OCI-LY7 (cell line): ENCODE data around the gene ABCA2. TPM values are rescaled to one million over a fixed set of nuclear protein-coding genes. Genes with fewer than 3 reads are reported as not detected.

Experiments
- BruUV-seq: library from RNA; stranded (reverse); fragments of 400-500 nt; replicated peaks from 2 replicates; lab custom pipeline; 2021; lab: Mats Ljungman, UMichigan
- CTCF ChIA-PET: fragments of 300-600 bp; sonication (Branson Sonifier 250); formaldehyde crosslinking; loops from one replicate; lab custom pipeline; 2022; ENCODE audit warnings: antibody characterized with exemption; ENCODE audit not compliant: unreplicated experiment; lab: Charles Lee
- POLR2A ChIA-PET: fragments of 300-600 bp; sonication (Branson Sonifier 250); formaldehyde crosslinking; loops from one replicate; lab custom pipeline; 2022; ENCODE audit warnings: antibody characterized with exemption; lab: Charles Lee
- DNase-seq: peaks from one replicate; pipeline ENCODE4 v3.0.0-alpha.2; 2015; ENCODE audit warnings: low spot score
- H2AFZ ChIP-seq: fragments of 200-600 bp; sonication (generic), shearing (Covaris generic); 2 replicates; pipeline ENCODE4 v1.6.1; 2014; ENCODE audit warnings: mild to moderate bottlenecking, antibody characterized with exemption, low read length, moderate library complexity
- H3K27ac ChIP-seq: fragments of 200-600 bp; sonication (generic); 2 replicates; pipeline ENCODE4 v1.5.1; 2014; ENCODE audit warnings: mixed run types, low read depth, mild to moderate bottlenecking, moderate library complexity, low read length, inconsistent platforms; ENCODE audit not compliant: poor library complexity, severe bottlenecking
- H3K36me3 ChIP-seq: fragments of 200-600 bp; sonication (generic); 2 replicates; pipeline ENCODE4 v1.6.1; 2014; ENCODE audit warnings: mild to moderate bottlenecking, antibody characterized with exemption, low read length, moderate library complexity, mixed read lengths; ENCODE audit not compliant: insufficient read depth
- H3K4me1 ChIP-seq: fragments of 200-600 bp; sonication (generic); 2 replicates; pipeline ENCODE4 v1.5.1; 2014; ENCODE audit warnings: mild to moderate bottlenecking, low read length; ENCODE audit not compliant: insufficient read depth, poor library complexity, severe bottlenecking
- H3K4me2 ChIP-seq: fragments of 200-600 bp; sonication (generic); 2 replicates; pipeline ENCODE4 v1.6.1; 2014; ENCODE audit warnings: mild to moderate bottlenecking, low read length
- H3K4me3 ChIP-seq: fragments of 200-600 bp; sonication (generic); 2 replicates; pipeline ENCODE4 v1.5.1; 2014; ENCODE audit warnings: mild to moderate bottlenecking, low read depth, low read length; ENCODE audit not compliant: poor library complexity, severe bottlenecking
- H3K79me2 ChIP-seq: fragments of 200-600 bp; sonication (generic); 2 replicates; pipeline ENCODE4 v1.6.1; 2016; ENCODE audit warnings: low read depth, mild to moderate bottlenecking, low read length, moderate library complexity, mixed read lengths; ENCODE audit not compliant: insufficient read depth
- H3K9me2 ChIP-seq: fragments of 200-600 bp; sonication (generic); 2 replicates; pipeline ENCODE4 v1.6.1; 2016; ENCODE audit warnings: mild to moderate bottlenecking, low read length, mixed read lengths; ENCODE audit not compliant: insufficient read depth
- H3K9me3 ChIP-seq: fragments of 200-600 bp; sonication (generic); 2 replicates; pipeline ENCODE4 v1.6.1; 2014; ENCODE audit warnings: mild to moderate bottlenecking, mixed run types, low read length, mixed read lengths
- H4K20me1 ChIP-seq: fragments of 200-600 bp; sonication (generic); 2 replicates; pipeline ENCODE4 v1.6.1; 2014; ENCODE audit warnings: mild to moderate bottlenecking, antibody characterized with exemption, low read length, moderate library complexity, mixed read lengths; ENCODE audit not compliant: insufficient read depth
- EZH2phosphoT487 ChIP-seq: fragments of 200-600 bp; sonication (generic); IDR thresholded peaks from 2 replicates; pipeline ENCODE4 v1.6.1; 2018; ENCODE audit warnings: low read depth, borderline replicate concordance, mild to moderate bottlenecking, mixed run types, antibody characterized with exemption, low read length, moderate library complexity, mixed read lengths
- intact Hi-C: fragments of 100-400 bp; cut with micrococcal nuclease; formaldehyde crosslinking; loops from one replicate; pipeline ENCODE4 v1.10.0; 2022; ENCODE audit not compliant: unreplicated experiment
- total RNA-seq, 2 experiments: library from RNA; depleted of rRNA in 1 of 2; stranded (reverse); fragments of >200 nt in 1 of 2; shearing (Covaris generic) in 1 of 2; gene quantifications; 2 replicates each; pipeline ENCODE4 v1.2.3, GENCODE V29; 2014 to 2022
- TF ChIP-seq, protein P1 (sequence below): fragments of 200-600 bp; sonication (generic); conservative IDR thresholded peaks from 2 replicates; pipeline ENCODE4 v1.5.1; 2014; ENCODE audit warnings: mild to moderate bottlenecking, antibody characterized with exemption, low read length, moderate library complexity, mixed read lengths

The ABCA2 gene
- total RNA-seq, 2 experiments from 2014 or later = 4.1 to 10.6 TPM

DNA sequence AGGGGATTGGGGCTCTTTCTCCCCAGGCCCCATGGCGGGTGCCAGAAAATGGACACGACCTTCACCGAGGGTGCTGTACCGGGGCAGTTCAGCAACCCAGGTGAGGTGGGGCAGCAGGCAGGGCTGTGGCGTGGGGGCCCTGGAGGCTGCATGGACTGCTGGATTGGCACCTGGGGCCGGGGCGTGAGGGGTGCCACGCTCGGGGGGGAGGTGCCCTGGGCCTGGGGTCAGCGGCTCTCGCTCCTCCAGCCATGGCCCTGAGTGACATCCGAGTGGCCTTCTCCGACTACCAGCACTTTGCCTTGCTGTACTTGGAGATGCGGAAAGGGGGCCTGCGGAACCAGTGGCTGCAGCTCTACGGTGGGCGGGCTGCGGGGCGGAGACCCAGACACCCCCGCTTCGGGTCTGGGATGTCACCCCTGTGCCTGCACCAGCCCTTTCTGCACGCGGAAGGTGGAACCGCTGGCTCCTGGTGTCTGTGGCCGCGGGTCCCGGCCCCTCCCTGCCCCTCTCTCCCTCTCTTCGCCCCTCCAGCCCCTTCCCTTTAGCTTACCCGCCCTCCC lies 43.5 kb downstream of the ABCA2 start:
- no peak for DNase-seq
- no peaks in the 10 kb centered on the region for H3K79me2 ChIP-seq
- H3K9me3 ChIP-seq = no peaks in the 10 kb centered on the region
- H2AFZ ChIP-seq = no peak overlapping the region
- ChIA-PET CTCF (no interaction called here), POLR2A (no interaction called here)
- no peak overlapping the region for H3K4me3 ChIP-seq
- no TSS peak for BruUV-seq
- H3K4me1 ChIP-seq = no peaks in the 10 kb centered on the region
- TF ChIP-seq, protein P1, sequence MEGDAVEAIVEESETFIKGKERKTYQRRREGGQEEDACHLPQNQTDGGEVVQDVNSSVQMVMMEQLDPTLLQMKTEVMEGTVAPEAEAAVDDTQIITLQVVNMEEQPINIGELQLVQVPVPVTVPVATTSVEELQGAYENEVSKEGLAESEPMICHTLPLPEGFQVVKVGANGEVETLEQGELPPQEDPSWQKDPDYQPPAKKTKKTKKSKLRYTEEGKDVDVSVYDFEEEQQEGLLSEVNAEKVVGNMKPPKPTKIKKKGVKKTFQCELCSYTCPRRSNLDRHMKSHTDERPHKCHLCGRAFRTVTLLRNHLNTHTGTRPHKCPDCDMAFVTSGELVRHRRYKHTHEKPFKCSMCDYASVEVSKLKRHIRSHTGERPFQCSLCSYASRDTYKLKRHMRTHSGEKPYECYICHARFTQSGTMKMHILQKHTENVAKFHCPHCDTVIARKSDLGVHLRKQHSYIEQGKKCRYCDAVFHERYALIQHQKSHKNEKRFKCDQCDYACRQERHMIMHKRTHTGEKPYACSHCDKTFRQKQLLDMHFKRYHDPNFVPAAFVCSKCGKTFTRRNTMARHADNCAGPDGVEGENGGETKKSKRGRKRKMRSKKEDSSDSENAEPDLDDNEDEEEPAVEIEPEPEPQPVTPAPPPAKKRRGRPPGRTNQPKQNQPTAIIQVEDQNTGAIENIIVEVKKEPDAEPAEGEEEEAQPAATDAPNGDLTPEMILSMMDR = no peak
- no peak for TF ChIP-seq EZH2phosphoT487
- no peaks in the 10 kb centered on the region for H3K36me3 ChIP-seq
- no peaks in the 10 kb centered on the region for H3K9me2 ChIP-seq
- no peak overlapping the region for H3K27ac ChIP-seq
- H4K20me1 ChIP-seq = no peaks in the 10 kb centered on the region
- H3K4me2 ChIP-seq = no peak overlapping the region
- intact Hi-C loops = no loop called here

DNA sequence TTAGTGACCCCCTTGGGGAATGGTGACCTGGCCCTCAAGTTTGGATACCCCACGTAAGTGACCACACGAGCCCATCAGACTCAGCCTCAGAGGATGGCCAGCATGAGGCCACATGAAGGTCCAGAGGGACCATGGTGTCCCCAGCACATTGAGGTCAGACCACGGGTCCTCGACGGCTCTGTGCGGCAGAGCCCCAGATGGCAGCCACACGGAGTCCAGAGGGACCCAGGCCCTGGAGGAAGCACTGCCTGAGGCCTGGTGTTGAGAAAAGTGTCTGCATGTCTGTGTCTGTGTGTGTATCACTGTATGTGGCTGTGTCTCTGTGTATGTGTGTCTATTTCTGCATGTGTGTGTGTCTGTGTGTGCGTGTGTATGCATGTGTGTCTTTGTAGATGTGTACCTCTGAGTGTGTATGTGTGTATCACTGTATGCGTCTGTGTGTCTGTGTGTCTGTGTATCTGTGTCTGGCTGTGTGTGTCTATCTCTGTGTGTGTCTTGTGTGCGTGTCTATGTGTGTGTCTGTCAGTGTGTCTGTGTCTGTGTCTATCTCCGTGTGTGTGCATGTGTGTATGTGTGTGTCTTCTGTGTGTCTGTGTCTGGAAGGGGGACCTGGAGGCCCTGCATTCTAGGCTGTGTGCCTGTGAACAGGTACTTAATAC lies 44.3 kb downstream of the ABCA2 start:
- Histone ChIP-seq H3K9me3 (no peaks in the 10 kb centered on the region), H3K4me3 (no peak overlapping the region), H3K4me1 (no peaks in the 10 kb centered on the region), H4K20me1 (no peaks in the 10 kb centered on the region), H2AFZ (no peak overlapping the region), H3K27ac (no peak overlapping the region), H3K4me2 (no peak overlapping the region), H3K9me2 (no peaks in the 10 kb centered on the region), H3K36me3 (no peaks in the 10 kb centered on the region), H3K79me2 (no peaks in the 10 kb centered on the region)
- no TSS peak for BruUV-seq
- ChIA-PET CTCF (no interaction called here), POLR2A (no interaction called here)
- DNase-seq = no peak
- intact Hi-C loops = no loop called here
- no peak for TF ChIP-seq EZH2phosphoT487
- TF ChIP-seq, protein P1 = no peak

DNA sequence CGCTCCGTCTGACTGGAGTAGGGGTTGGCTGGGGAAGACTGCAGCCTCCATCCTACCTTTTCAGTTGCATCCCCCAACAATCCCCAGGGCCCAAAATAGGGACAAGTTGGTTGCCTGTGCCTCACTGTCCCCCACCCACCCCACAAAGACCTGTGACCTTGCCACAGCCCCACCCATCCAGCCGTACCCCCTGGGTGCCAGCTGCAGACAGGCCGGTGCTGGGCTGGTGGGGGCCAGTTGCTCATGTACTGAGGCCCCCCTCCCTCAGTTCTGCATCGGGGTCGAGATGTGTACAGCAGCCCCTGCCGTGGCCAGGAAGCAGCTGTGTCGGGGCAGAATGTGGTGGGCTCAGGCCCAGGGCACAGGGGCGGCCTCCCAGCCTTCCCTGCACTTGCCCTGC lies 44.9 kb downstream of the ABCA2 start:
- H2AFZ ChIP-seq = no peak overlapping the region
- DNase-seq = no peak
- H3K4me2 ChIP-seq = no peak overlapping the region
- no peaks in the 10 kb centered on the region for H3K79me2 ChIP-seq
- no peaks in the 10 kb centered on the region for H4K20me1 ChIP-seq
- TF ChIP-seq, protein P1 = no peak
- no peak for TF ChIP-seq EZH2phosphoT487
- no peaks in the 10 kb centered on the region for H3K4me1 ChIP-seq
- no peak overlapping the region for H3K4me3 ChIP-seq
- no peaks in the 10 kb centered on the region for H3K36me3 ChIP-seq
- H3K27ac ChIP-seq = no peak overlapping the region
- H3K9me3 ChIP-seq = no peaks in the 10 kb centered on the region
- ChIA-PET POLR2A (no interaction called here), CTCF (no interaction called here)
- intact Hi-C loops = no loop called here
- no TSS peak for BruUV-seq
- no peaks in the 10 kb centered on the region for H3K9me2 ChIP-seq
